Measurements from ENCODE around the gene MGAT5.

The MGAT5 gene

DNA sequence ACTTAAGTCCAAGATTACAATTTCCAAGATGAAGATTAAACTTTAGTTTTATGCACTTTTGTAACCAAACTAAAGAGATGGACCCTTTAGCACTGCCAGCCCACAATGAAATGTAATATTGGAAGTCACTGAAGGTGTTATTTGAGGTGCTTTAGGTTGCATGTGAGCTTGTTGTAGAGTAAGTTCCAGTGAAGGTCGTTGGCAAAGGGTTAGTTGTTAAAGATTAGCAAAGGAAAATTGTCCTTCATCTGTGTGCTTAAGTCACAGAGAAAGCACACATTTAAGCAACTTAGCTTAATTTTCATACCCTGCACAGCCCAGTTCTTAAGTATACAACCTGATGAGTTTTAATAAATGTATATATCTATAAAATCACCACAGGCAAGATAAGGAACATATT is 46.7 kb downstream of the MGAT5 start:
- CTCF ChIA-PET, result interaction anchor here (0.8 kb wide), 1 partner anchor 160 kb away, joined by 4 read pairs; no protein-coding TSS in a partner anchor

GRCh38 chr2:134301099-134301927 is 47.4 kb downstream of the MGAT5 start:
- TF ChIP-seq, protein P1, sequence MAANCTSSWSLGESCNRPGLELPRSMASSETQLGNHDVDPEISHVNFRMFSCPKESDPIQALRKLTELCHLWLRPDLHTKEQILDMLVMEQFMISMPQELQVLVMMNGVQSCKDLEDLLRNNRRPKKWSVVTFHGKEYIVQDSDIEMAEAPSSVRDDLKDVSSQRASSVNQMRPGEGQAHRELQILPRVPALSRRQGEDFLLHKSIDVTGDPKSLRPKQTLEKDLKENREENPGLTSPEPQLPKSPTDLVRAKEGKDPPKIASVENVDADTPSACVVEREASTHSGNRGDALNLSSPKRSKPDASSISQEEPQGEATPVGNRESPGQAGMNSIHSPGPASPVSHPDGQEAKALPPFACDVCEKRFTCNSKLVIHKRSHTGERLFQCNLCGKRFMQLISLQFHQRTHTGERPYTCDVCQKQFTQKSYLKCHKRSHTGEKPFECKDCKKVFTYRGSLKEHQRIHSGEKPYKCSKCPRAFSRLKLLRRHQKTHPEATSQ (tag by site-specific recombination; IDR thresholded peaks at IDR 0.05), result no peak
- TF ChIP-seq ZNF324 (tag by site-specific recombination; IDR thresholded peaks at IDR 0.05) (no peak), SCRT2 (tag by site-specific recombination; IDR thresholded peaks at IDR 0.05) (no peak), ZNF155 (tag by site-specific recombination; IDR thresholded peaks at IDR 0.05) (no peak)
- TF ChIP-seq, protein P2, sequence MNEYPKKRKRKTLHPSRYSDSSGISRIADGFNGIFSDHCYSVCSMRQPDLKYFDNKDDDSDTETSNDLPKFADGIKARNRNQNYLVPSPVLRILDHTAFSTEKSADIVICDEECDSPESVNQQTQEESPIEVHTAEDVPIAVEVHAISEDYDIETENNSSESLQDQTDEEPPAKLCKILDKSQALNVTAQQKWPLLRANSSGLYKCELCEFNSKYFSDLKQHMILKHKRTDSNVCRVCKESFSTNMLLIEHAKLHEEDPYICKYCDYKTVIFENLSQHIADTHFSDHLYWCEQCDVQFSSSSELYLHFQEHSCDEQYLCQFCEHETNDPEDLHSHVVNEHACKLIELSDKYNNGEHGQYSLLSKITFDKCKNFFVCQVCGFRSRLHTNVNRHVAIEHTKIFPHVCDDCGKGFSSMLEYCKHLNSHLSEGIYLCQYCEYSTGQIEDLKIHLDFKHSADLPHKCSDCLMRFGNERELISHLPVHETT (tag by site-specific recombination; IDR thresholded peaks at IDR 0.05), result no peak
- Histone ChIP-seq H3K4me3 (ENCODE audit: low read depth, low read length) (no peak overlapping the region), H3K9me3 (ENCODE audit: control insufficient read depth, insufficient read depth, low read depth, low read length) (no peaks in the 10 kb centered on the region), H3K27ac (ENCODE audit: extremely low read depth, low read depth, low read length) (no peak overlapping the region), H3K4me1 (ENCODE audit: control insufficient read depth, insufficient read depth, low read length) (peaks cover 2% of the 10 kb centered on the region), H3K36me3 (ENCODE audit: control insufficient read depth in 2 of 2, insufficient read depth in 1 of 2, low read length in 2 of 2) (no peaks in the 10 kb centered on the region; a peak in 1 of 3 replicates)
- POLR2A ChIA-PET, result no interaction called here
- CTCF ChIA-PET, result interaction anchor here (0.5 to 0.8 kb wide), 2 partner anchors 49 to 159 kb away, joined by 4 read pairs; no protein-coding TSS in a partner anchor

More for the DNA sequence above, 46.7 kb downstream of the MGAT5 start:
- no peak overlapping the region for H3K4me3 ChIP-seq (ENCODE audit: low read depth, low read length)
- no peak for TF ChIP-seq PBX3 (CRISPR knock-in tag; IDR thresholded peaks at IDR 0.05)
- no peak for TF ChIP-seq KLF9 (tag by site-specific recombination; IDR thresholded peaks at IDR 0.05; ENCODE audit: low read depth)
- TF ChIP-seq ZNF37A (tag by site-specific recombination; IDR thresholded peaks at IDR 0.05), result no peak
- no peak for TF ChIP-seq ZBTB26 (tag by site-specific recombination; optimal IDR thresholded peaks at IDR 0.05)
- no peak for TF ChIP-seq ZNF514 (tag by site-specific recombination; IDR thresholded peaks at IDR 0.05)
- TF ChIP-seq EGR2 (tag by site-specific recombination; IDR thresholded peaks at IDR 0.05; ENCODE audit: low read depth), result no peak
- no peak for TF ChIP-seq REST (tag by site-specific recombination; IDR thresholded peaks at IDR 0.05)
- TF ChIP-seq ZEB2 (tag by site-specific recombination; IDR thresholded peaks at IDR 0.05), result no peak
- TF ChIP-seq ZNF792 (tag by site-specific recombination; IDR thresholded peaks at IDR 0.05), result no peak
- TF ChIP-seq ZNF549 (tag by site-specific recombination; IDR thresholded peaks at IDR 0.05), result no peak
- TF ChIP-seq, protein P2 (tag by site-specific recombination; IDR thresholded peaks at IDR 0.05), result no peak
- no peak for TF ChIP-seq ZNF701 (tag by site-specific recombination; IDR thresholded peaks at IDR 0.05)
- no peak for TF ChIP-seq ZNF510 (tag by site-specific recombination; IDR thresholded peaks at IDR 0.05; ENCODE audit: insufficient replicate concordance)
- no peak for TF ChIP-seq ZFP69B (tag by site-specific recombination; IDR thresholded peaks at IDR 0.05)
- no peak for TF ChIP-seq ZNF830 (tag by site-specific recombination; IDR thresholded peaks at IDR 0.05; ENCODE audit: low read depth)
- TF ChIP-seq ZXDB (tag by site-specific recombination; IDR thresholded peaks at IDR 0.05), result no peak
- no peak for TF ChIP-seq ZNF670 (tag by site-specific recombination; IDR thresholded peaks at IDR 0.05; ENCODE audit: low read depth)
- POLR2A ChIA-PET, result no interaction called here
- H3K9me3 ChIP-seq (ENCODE audit: control insufficient read depth, insufficient read depth, low read depth, low read length), result no peaks in the 10 kb centered on the region
- peaks cover 2% of the 10 kb centered on the region for H3K4me1 ChIP-seq (ENCODE audit: control insufficient read depth, insufficient read depth, low read length)
- no peaks in the 10 kb centered on the region; a peak in 1 of 3 replicates for H3K36me3 ChIP-seq (ENCODE audit: control insufficient read depth in 2 of 2, insufficient read depth in 1 of 2, low read length in 2 of 2)
- H3K27ac ChIP-seq (ENCODE audit: extremely low read depth, low read depth, low read length), result no peak overlapping the region
